ENCODE results near the gene TOM1L2.

DNA sequence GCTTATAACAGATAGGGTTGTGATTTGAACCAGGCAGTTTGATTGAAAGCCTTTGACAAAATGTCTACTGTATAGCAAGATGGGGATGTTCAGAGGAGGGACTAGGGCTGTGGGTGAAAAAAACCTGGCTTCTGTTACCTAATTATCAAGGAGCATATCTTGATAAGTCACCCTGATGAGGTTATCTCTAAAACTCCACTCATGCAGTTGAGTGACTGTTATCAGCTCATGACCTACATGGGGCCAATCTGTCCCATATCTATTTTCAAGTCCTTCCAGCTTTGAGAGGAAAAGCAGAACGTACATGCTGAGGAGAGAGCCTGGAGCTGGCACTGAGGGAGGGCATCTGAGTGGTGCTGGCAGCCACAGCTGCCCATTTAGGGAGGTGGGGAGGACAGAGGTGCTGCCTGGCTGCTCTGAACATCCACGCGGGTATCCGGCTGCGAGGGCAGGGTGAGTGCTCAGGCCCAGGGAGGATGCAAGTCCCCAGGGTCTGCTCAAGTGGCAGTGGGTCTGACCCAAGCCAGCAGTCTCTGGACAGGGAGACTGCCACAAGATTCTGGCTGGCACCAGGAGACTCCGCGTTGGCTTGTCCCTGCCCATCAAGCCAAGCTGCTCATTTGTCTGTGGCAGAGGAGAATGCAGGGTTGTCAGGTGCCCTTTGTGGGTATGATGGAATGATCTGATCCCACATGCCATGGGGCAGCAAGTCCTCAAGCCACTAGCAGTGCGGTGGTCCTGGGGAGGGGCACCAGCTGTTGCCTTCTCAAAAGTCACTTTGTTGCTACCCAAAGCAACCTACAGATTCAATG, 37.6 kb upstream of the TOM1L2 start:
- TF ChIP-seq, protein P1, sequence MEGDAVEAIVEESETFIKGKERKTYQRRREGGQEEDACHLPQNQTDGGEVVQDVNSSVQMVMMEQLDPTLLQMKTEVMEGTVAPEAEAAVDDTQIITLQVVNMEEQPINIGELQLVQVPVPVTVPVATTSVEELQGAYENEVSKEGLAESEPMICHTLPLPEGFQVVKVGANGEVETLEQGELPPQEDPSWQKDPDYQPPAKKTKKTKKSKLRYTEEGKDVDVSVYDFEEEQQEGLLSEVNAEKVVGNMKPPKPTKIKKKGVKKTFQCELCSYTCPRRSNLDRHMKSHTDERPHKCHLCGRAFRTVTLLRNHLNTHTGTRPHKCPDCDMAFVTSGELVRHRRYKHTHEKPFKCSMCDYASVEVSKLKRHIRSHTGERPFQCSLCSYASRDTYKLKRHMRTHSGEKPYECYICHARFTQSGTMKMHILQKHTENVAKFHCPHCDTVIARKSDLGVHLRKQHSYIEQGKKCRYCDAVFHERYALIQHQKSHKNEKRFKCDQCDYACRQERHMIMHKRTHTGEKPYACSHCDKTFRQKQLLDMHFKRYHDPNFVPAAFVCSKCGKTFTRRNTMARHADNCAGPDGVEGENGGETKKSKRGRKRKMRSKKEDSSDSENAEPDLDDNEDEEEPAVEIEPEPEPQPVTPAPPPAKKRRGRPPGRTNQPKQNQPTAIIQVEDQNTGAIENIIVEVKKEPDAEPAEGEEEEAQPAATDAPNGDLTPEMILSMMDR (IDR thresholded peaks at IDR 0.05; ENCODE audit: poor library complexity, severe bottlenecking), result no peak
- TF ChIP-seq, protein P2, sequence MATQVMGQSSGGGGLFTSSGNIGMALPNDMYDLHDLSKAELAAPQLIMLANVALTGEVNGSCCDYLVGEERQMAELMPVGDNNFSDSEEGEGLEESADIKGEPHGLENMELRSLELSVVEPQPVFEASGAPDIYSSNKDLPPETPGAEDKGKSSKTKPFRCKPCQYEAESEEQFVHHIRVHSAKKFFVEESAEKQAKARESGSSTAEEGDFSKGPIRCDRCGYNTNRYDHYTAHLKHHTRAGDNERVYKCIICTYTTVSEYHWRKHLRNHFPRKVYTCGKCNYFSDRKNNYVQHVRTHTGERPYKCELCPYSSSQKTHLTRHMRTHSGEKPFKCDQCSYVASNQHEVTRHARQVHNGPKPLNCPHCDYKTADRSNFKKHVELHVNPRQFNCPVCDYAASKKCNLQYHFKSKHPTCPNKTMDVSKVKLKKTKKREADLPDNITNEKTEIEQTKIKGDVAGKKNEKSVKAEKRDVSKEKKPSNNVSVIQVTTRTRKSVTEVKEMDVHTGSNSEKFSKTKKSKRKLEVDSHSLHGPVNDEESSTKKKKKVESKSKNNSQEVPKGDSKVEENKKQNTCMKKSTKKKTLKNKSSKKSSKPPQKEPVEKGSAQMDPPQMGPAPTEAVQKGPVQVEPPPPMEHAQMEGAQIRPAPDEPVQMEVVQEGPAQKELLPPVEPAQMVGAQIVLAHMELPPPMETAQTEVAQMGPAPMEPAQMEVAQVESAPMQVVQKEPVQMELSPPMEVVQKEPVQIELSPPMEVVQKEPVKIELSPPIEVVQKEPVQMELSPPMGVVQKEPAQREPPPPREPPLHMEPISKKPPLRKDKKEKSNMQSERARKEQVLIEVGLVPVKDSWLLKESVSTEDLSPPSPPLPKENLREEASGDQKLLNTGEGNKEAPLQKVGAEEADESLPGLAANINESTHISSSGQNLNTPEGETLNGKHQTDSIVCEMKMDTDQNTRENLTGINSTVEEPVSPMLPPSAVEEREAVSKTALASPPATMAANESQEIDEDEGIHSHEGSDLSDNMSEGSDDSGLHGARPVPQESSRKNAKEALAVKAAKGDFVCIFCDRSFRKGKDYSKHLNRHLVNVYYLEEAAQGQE (IDR thresholded peaks at IDR 0.05; ENCODE audit: borderline replicate concordance), result no peak
- TF ChIP-seq POLR2AphosphoS5 (IDR thresholded peaks at IDR 0.05) (no peak), SMC3 (conservative IDR thresholded peaks at IDR 0.05; ENCODE audit: poor library complexity) (no peak), EP300 (conservative IDR thresholded peaks at IDR 0.05; ENCODE audit: poor library complexity, severe bottlenecking) (no peak), MXI1 (conservative IDR thresholded peaks at IDR 0.05; ENCODE audit: poor library complexity, severe bottlenecking) (no peak), TAF1 (IDR thresholded peaks at IDR 0.05; ENCODE audit: low read depth) (no peak), RAD21 (conservative IDR thresholded peaks at IDR 0.05) (no peak), EZH2 (IDR thresholded peaks at IDR 0.05; ENCODE audit: borderline replicate concordance, insufficient read depth, low read length, poor library complexity, severe bottlenecking) (no peak)

All from neural cell (in vitro differentiated cells).